ENCODE data around the gene C16orf82. TPM values are rescaled to one million over a fixed set of nuclear protein-coding genes. Genes with fewer than 3 reads are reported as not detected.
A peak's percentile ranks its signal among the peaks of the same experiment; 100 is the strongest.

Gene C16orf82
- polyA plus RNA-seq, 1 of the 3 experiments (the other 2 are of a cell fraction), result not detected

GRCh38 chr16:27083861-27084261 is 17.1 kb downstream of the C16orf82 start:
- Histone ChIP-seq H3K27me3 (ENCODE audit: insufficient read depth) (no peaks in the 10 kb centered on the region; the same call in 1 of the 2 replicates), H3K4me2 (no peak overlapping the region), H3K79me2 (ENCODE audit: insufficient read depth) (no peaks in the 10 kb centered on the region), H3K27ac (ENCODE audit: low read depth in 2 of 2, low read length in 1 of 2) (no peak overlapping the region), H4K20me1 (ENCODE audit: insufficient read depth) (no peaks in the 10 kb centered on the region), H3F3A (replicated peaks; ENCODE audit: insufficient read depth) (no peaks in the 10 kb centered on the region), H3K9ac (no peak overlapping the region), H2AFZ (ENCODE audit: low read depth) (no peak overlapping the region), H3K9me2 (no peaks in the 10 kb centered on the region), H3K36me3 (replicated peaks in 1 of 2; ENCODE audit: control insufficient read depth in 1 of 2, insufficient read depth in 2 of 2, low read length in 1 of 2) (no peaks in the 10 kb centered on the region), H3K9me3 (no peaks in the 10 kb centered on the region), H3K4me3 (ENCODE audit: low read depth in 2 of 2, low read length in 1 of 2) (no peak overlapping the region; a peak in 1 of 4 replicates), H3K4me1 (ENCODE audit: control insufficient read depth in 1 of 2, insufficient read depth in 2 of 2, low read depth in 1 of 2, low read length in 1 of 2) (no peaks in the 10 kb centered on the region)
- TF ChIP-seq PBX3 (IDR thresholded peaks at IDR 0.05) (peak; percentile 72), RCOR1 (IDR thresholded peaks at IDR 0.05; ENCODE audit: low read length) (no peak)
- POLR2A ChIA-PET, result no interaction called here
- peak; percentile 45 for DNase-seq
- CTCF ChIA-PET, result interaction anchor here (0.7 kb wide), 1 partner anchor 320 kb away, joined by 3 read pairs; no protein-coding TSS in a partner anchor
- WGBS (ENCODE audit: low lambda C conversion rate), result 25% methylated on average over 11 of the region's 11 CpGs

GRCh38 chr16:27084307-27085028 is 17.7 kb downstream of the C16orf82 start:
- Histone ChIP-seq H3K4me1 (ENCODE audit: control insufficient read depth in 1 of 2, insufficient read depth in 2 of 2, low read depth in 1 of 2, low read length in 1 of 2) (no peaks in the 10 kb centered on the region), H3F3A (replicated peaks; ENCODE audit: insufficient read depth) (no peaks in the 10 kb centered on the region), H3K4me2 (no peak overlapping the region), H3K27me3 (ENCODE audit: insufficient read depth) (no peaks in the 10 kb centered on the region; the same call in 1 of the 2 replicates), H4K20me1 (ENCODE audit: insufficient read depth) (no peaks in the 10 kb centered on the region), H3K36me3 (replicated peaks in 1 of 2; ENCODE audit: control insufficient read depth in 1 of 2, insufficient read depth in 2 of 2, low read length in 1 of 2) (no peaks in the 10 kb centered on the region), H2AFZ (ENCODE audit: low read depth) (no peak overlapping the region), H3K9ac (no peak overlapping the region), H3K4me3 (ENCODE audit: low read depth in 2 of 2, low read length in 1 of 2) (no peak overlapping the region), H3K27ac (ENCODE audit: low read depth in 2 of 2, low read length in 1 of 2) (no peak overlapping the region), H3K9me2 (no peaks in the 10 kb centered on the region), H3K9me3 (no peaks in the 10 kb centered on the region), H3K79me2 (ENCODE audit: insufficient read depth) (no peaks in the 10 kb centered on the region)
- no peak for DNase-seq
- 34% methylated on average over 8 of the region's 9 CpGs for WGBS (ENCODE audit: low lambda C conversion rate)
- POLR2A ChIA-PET, result no interaction called here
- TF ChIP-seq TEAD4 (IDR thresholded peaks at IDR 0.05; ENCODE audit: borderline replicate concordance, insufficient read depth) (no peak), EZH2phosphoT487 (IDR thresholded peaks at IDR 0.05; ENCODE audit: borderline replicate concordance, low read depth) (no peak), NFIC (IDR thresholded peaks at IDR 0.05; ENCODE audit: borderline replicate concordance) (no peak), RXRA (IDR thresholded peaks at IDR 0.05; ENCODE audit: borderline replicate concordance, low read depth) (no peak), PBX3 (IDR thresholded peaks at IDR 0.05) (no peak), SIN3A (IDR thresholded peaks at IDR 0.05; ENCODE audit: borderline replicate concordance, low read depth, low read length) (no peak), EP300 (IDR thresholded peaks at IDR 0.05; ENCODE audit: borderline replicate concordance in 1 of 2, low read depth in 1 of 2, low read length in 1 of 2) (no peak), POLR2AphosphoS5 (IDR thresholded peaks at IDR 0.05; ENCODE audit: low read depth, low read length) (no peak), TAF1 (IDR thresholded peaks at IDR 0.05; ENCODE audit: borderline replicate concordance, low read depth, low read length) (no peak), MAX (IDR thresholded peaks at IDR 0.05; ENCODE audit: low read depth) (no peak), ELF1 (IDR thresholded peaks at IDR 0.05) (no peak), MXI1 (IDR thresholded peaks at IDR 0.05; ENCODE audit: low read depth, low read length) (no peak), SMC3 (IDR thresholded peaks at IDR 0.05; ENCODE audit: low read depth, low read length) (no peak), JUND (IDR thresholded peaks at IDR 0.05) (no peak), RAD21 (IDR thresholded peaks at IDR 0.05; ENCODE audit: low read length) (no peak)
- CTCF ChIA-PET, result interaction anchor here (0.7 kb wide), 1 partner anchor 321 kb away, joined by 3 read pairs; no protein-coding TSS in a partner anchor
